Tibial artery (tissue), 4 donors: ENCODE measurements around the gene KNCN.
A peak's percentile ranks its signal among the peaks of the same experiment; 100 is the strongest.

Experiments
- DNase-seq, 2 donors: peaks; one replicate each; pipeline ENCODE4 v3.0.0-alpha.2; 2019
- H3K27ac ChIP-seq, 2 donors: fragments of 200-600 bp; sonication (generic) in 1 of 2; 1 replicate in 1 of 2; 2 replicates in 1 of 2; pipeline ENCODE4 v1.5.1; 2018 to 2019; ENCODE audit warnings: mild to moderate bottlenecking in 1 of 2
- H3K27me3 ChIP-seq, 2 donors: fragments of 200-600 bp; sonication (generic) in 1 of 2; one replicate each; pipeline versions ENCODE4 v1.5.1 to v1.6.0; 2016 to 2019
- H3K36me3 ChIP-seq, 3 donors: fragments of 200-600 bp; sonication (generic) in 2 of 3; one replicate each; pipeline ENCODE4 v1.5.1; 2016 to 2019; ENCODE audit warnings: mild to moderate bottlenecking in 2 of 3
- H3K4me1 ChIP-seq, 4 donors: fragments of 200-600 bp; sonication (generic) in 2 of 4; 1 replicate in 3 of 4; 2 replicates in 1 of 4; pipeline ENCODE4 v1.5.1; 2016 to 2019
- H3K4me3 ChIP-seq, 2 donors: fragments of 200-600 bp; sonication (generic) in 1 of 2; 1 replicate in 1 of 2; 2 replicates in 1 of 2; pipeline ENCODE4 v1.5.1; 2018 to 2019; ENCODE audit warnings: mild to moderate bottlenecking in 2 of 2
- H3K9me3 ChIP-seq, 3 donors: fragments of 200-600 bp; sonication (generic) in 1 of 3; one replicate each; pipeline ENCODE4 v1.5.1; 2016 to 2019
- intact Hi-C: fragments of 100-400 bp; cut with DNase I; formaldehyde crosslinking; loops from one replicate; pipeline ENCODE4 v1.15.0; 2023; ENCODE audit warnings: low total_unique reads
- TF ChIP-seq, protein P1 (sequence below), 2 experiments: fragments of 200-600 bp in 1 of 2; fragments of 450-650 bp in 1 of 2; IDR thresholded peaks; one replicate each; pipeline ENCODE4 v1.5.1; 2017 to 2019; ENCODE audit warnings: antibody characterized with exemption in 2 of 2, mild to moderate bottlenecking in 1 of 2, moderate library complexity in 1 of 2

Gene KNCN

GRCh38 chr1:46576596-46576995 lies 25.1 kb upstream of the KNCN start:
- Histone ChIP-seq H3K36me3 (peaks cover 39 to 77% (median 63%) of the 10 kb centered on the region in 3 donors), H3K4me1 (peaks cover 0 to 12% (median 0%) of the 10 kb centered on the region in 4 donors), H3K27ac (no peak overlapping the region), H3K9me3 (no peaks in the 10 kb centered on the region), H3K4me3 (no peak overlapping the region), H3K27me3 (no peaks in the 10 kb centered on the region)
- TF ChIP-seq, protein P1, sequence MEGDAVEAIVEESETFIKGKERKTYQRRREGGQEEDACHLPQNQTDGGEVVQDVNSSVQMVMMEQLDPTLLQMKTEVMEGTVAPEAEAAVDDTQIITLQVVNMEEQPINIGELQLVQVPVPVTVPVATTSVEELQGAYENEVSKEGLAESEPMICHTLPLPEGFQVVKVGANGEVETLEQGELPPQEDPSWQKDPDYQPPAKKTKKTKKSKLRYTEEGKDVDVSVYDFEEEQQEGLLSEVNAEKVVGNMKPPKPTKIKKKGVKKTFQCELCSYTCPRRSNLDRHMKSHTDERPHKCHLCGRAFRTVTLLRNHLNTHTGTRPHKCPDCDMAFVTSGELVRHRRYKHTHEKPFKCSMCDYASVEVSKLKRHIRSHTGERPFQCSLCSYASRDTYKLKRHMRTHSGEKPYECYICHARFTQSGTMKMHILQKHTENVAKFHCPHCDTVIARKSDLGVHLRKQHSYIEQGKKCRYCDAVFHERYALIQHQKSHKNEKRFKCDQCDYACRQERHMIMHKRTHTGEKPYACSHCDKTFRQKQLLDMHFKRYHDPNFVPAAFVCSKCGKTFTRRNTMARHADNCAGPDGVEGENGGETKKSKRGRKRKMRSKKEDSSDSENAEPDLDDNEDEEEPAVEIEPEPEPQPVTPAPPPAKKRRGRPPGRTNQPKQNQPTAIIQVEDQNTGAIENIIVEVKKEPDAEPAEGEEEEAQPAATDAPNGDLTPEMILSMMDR (IDR thresholded peaks at IDR 0.05) = no peak
- DNase-seq = no peak
- intact Hi-C loops = no loop called here

GRCh38 chr1:46575778-46576177 lies 24.3 kb upstream of the KNCN start:
- TF ChIP-seq, protein P1 (IDR thresholded peaks at IDR 0.05) = no peak
- Histone ChIP-seq H3K27ac (no peak overlapping the region), H3K4me3 (no peak overlapping the region), H3K36me3 (peaks cover 39 to 78% (median 66%) of the 10 kb centered on the region in 3 donors), H3K27me3 (no peaks in the 10 kb centered on the region), H3K4me1 (peaks cover 0 to 12% (median 0%) of the 10 kb centered on the region in 4 donors), H3K9me3 (no peaks in the 10 kb centered on the region)
- intact Hi-C loops = no loop called here
- peak in 1 of 2 donors; percentile 37 for DNase-seq

DNA sequence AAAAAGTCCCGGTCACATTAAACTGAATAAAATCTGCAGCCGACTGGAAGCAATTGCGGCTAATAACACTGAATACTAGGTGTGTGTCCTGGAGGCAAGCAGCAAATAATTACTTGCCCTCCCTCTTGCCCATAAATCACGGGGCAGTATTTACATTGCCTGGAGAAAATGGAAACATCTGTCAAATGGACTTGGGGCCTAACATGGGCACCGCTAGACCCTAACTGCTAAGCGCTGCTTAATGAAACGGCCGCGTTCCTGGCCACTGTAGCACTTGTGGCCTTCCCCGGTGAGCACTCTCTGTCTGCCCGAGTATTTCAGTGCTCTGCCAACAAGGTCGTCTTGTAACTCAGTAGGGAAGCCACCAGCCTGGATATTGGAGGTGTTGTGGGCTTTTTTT lies 23.9 kb upstream of the KNCN start:
- DNase-seq = peak in 1 of 2 donors; percentile 32
- Histone ChIP-seq H3K4me3 (no peak overlapping the region), H3K27ac (no peak overlapping the region), H3K36me3 (peaks cover 37 to 78% (median 67%) of the 10 kb centered on the region in 3 donors), H3K4me1 (peaks cover 0 to 12% (median 0%) of the 10 kb centered on the region in 4 donors), H3K27me3 (no peaks in the 10 kb centered on the region), H3K9me3 (no peaks in the 10 kb centered on the region)
- intact Hi-C loops = no loop called here
- TF ChIP-seq, protein P1 (IDR thresholded peaks at IDR 0.05) = no peak

DNA sequence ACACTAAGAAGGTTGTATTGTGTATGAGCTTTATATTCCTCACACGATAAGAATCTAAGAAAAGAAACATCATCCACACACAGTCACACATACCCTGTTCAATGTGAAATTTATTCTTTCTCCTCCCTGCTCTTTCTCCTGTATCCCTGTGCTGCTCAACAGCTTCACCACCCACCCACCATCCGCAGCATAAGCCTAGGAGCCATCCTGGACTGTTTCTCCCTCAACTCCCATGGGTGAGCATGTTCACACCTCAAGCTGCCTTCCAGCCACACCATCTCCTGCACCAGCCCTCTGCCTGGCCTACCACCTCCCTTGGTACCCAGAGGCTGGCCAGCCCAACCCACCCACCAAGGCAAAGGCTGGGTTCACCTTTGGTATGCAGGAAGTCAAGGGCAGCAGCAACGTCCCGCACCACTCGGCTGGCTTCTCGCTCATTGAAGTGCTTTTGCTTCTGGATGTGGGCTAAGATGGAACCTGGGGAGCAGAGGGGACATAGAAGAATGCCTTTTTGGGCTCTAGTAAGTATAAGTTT lies 20.3 kb upstream of the KNCN start:
- Histone ChIP-seq H3K36me3 (peaks cover 21 to 66% (median 33%) of the 10 kb centered on the region in 3 donors), H3K4me3 (no peak overlapping the region), H3K9me3 (no peaks in the 10 kb centered on the region), H3K4me1 (peaks cover 0 to 12% (median 0%) of the 10 kb centered on the region in 4 donors), H3K27me3 (no peaks in the 10 kb centered on the region), H3K27ac (no peak overlapping the region)
- TF ChIP-seq, protein P1 (IDR thresholded peaks at IDR 0.05) = no peak
- intact Hi-C loops = no loop called here
- peak in 1 of 2 donors; percentile 53 for DNase-seq

DNA sequence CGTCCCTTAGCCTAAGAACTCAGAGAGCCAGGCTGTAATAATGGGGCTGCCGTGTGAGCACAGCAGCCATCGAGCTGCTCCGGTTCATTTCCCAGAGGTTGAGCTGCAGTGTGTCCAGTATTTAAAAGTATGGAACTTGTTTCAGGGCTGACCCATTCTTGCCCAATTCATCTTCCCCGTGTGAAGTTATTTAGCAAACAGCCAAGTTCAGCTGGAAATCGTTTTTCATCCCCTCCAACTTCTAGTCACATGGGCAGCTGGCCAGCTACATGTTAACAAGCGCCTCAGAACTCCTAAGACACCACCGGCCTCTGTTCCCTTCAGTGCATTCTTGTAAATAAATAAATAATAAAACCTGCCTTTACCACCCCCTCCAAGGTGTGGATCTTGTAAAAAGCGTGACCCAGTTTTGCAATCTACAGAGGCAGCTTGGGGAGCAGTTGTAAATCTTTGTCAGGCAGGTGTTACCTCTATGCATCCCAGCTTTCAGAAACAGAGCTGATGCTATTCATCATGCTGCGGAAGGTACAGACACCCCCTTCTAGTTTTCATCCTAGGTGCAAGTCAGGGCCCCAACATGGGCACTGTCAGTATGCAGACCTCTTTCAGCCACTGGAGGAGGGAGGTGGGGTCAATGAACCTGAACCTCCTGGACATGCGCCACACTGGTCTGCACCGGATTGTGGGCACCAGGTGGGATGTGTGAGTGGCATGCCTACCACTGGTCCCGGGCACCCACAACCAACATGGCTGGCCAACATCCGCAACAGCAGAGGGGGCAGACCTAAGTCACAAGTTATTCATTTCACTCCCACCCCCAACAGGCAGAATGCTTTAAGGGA lies 18.7 kb upstream of the KNCN start:
- Histone ChIP-seq H3K36me3 (peaks cover 21 to 66% (median 31%) of the 10 kb centered on the region in 3 donors), H3K27me3 (no peaks in the 10 kb centered on the region), H3K4me1 (peaks cover 0 to 12% (median 0%) of the 10 kb centered on the region in 4 donors), H3K27ac (no peak overlapping the region), H3K9me3 (no peaks in the 10 kb centered on the region), H3K4me3 (no peak overlapping the region)
- TF ChIP-seq, protein P1 (IDR thresholded peaks at IDR 0.05) = no peak
- DNase-seq = peak in 1 of 2 donors; percentile 62
- intact Hi-C loops = no loop called here
